NT2/D1 (cell line): ENCODE measurements around the gene PARN.

Experiments
- DNase-seq: peaks from one replicate; pipeline ENCODE4 v3.0.0-alpha.2; 2011; ENCODE audit warnings: low read depth, low spot score
- H3K27me3 ChIP-seq: 2 replicates; pipeline ENCODE4 v1.6.0; 2011; ENCODE audit warnings: mild to moderate bottlenecking; ENCODE audit not compliant: insufficient read length, insufficient read depth
- H3K36me3 ChIP-seq: 2 replicates; pipeline ENCODE4 v1.6.1; 2011; ENCODE audit warnings: mild to moderate bottlenecking, low read length, mixed read lengths; ENCODE audit not compliant: insufficient read depth, insufficient read length
- H3K4me1 ChIP-seq: 2 replicates; pipeline ENCODE4 v1.5.1; 2011; ENCODE audit not compliant: insufficient read depth, insufficient read length
- H3K4me3 ChIP-seq: 2 replicates; pipeline ENCODE4 v1.5.1; 2011; ENCODE audit warnings: low read depth; ENCODE audit not compliant: insufficient read length
- H3K9ac ChIP-seq: 2 replicates; pipeline ENCODE4 v1.6.0; 2011; ENCODE audit warnings: low read depth; ENCODE audit not compliant: insufficient read length
- H3K9me3 ChIP-seq: 2 replicates; pipeline ENCODE4 v1.5.1; 2011; ENCODE audit warnings: mild to moderate bottlenecking, low read length; ENCODE audit not compliant: insufficient read depth
- SUZ12 ChIP-seq: IDR thresholded peaks from 2 replicates; pipeline ENCODE4 v1.6.1; 2011; ENCODE audit not compliant: insufficient read length, insufficient read depth; ENCODE audit errors: extremely low read depth
- YY1 ChIP-seq: IDR thresholded peaks from 2 replicates; pipeline ENCODE4 v1.6.1; 2011; ENCODE audit not compliant: insufficient read length, insufficient read depth
- ZNF274 ChIP-seq: IDR thresholded peaks from 2 replicates; pipeline ENCODE4 v1.6.1; 2011; ENCODE audit warnings: mild to moderate bottlenecking, low read depth, low read length

Gene PARN

DNA sequence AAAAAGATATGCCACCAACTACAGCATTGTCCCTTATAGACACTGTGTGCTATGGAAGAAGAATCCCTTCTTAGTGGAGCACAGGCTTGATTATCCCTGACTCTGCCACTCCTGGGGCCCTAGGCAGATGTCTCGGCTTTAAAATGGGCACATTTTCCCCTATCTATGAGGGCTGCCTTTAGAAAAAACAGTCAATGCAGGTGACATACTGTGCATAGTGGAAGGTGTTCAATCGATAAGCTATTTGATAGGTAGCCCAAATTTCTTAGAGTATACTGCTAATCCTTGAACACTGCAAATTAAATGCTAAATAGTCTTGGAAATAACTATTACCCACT is 64.4 kb downstream of the PARN start:
- Histone ChIP-seq H3K4me1 (peaks cover 6% of the 10 kb centered on the region), H3K27me3 (no peaks in the 10 kb centered on the region), H3K4me3 (no peak overlapping the region), H3K9me3 (no peaks in the 10 kb centered on the region), H3K9ac (no peak overlapping the region), H3K36me3 (no peaks in the 10 kb centered on the region)
- no peak for TF ChIP-seq YY1
- no peak for TF ChIP-seq SUZ12
- TF ChIP-seq ZNF274, result no peak
- DNase-seq, result no peak

- Histone ChIP-seq H3K4me3 (no peak overlapping the region), H3K36me3 (no peaks in the 10 kb centered on the region), H3K4me1 (peaks cover 6% of the 10 kb centered on the region), H3K9me3 (no peaks in the 10 kb centered on the region), H3K9ac (no peak overlapping the region), H3K27me3 (no peaks in the 10 kb centered on the region)
- TF ChIP-seq YY1 (no peak), SUZ12 (no peak), ZNF274 (no peak)
- DNase-seq, result no peak
These were observed 65.0 kb downstream of the PARN start for GRCh38 chr16:14564861-14565687.

DNA sequence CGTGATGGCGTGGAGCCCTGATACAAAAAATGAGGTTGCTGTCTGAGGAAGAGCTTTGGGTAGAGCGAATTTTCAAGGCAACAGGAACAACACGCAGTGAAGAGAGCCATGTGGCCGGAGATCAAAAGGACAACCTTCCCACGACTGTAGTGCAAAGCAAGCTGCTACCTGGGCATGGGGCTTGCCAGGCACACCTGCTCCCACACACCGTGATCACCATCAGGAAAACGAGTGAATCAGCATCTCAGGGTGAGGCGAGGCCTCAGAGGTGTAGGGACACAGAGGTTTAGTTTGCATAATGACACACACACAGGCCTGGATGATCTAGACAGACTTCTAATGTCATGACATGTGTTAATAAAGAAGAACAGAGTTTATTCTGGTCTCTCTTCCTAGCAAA is 65.7 kb downstream of the PARN start:
- H3K36me3 ChIP-seq, result no peaks in the 10 kb centered on the region
- no peak overlapping the region for H3K9ac ChIP-seq
- TF ChIP-seq ZNF274 (no peak), YY1 (no peak), SUZ12 (no peak)
- peaks cover 6% of the 10 kb centered on the region for H3K4me1 ChIP-seq
- H3K9me3 ChIP-seq, result no peaks in the 10 kb centered on the region
- no peaks in the 10 kb centered on the region for H3K27me3 ChIP-seq
- no peak for DNase-seq
- no peak overlapping the region for H3K4me3 ChIP-seq

DNA sequence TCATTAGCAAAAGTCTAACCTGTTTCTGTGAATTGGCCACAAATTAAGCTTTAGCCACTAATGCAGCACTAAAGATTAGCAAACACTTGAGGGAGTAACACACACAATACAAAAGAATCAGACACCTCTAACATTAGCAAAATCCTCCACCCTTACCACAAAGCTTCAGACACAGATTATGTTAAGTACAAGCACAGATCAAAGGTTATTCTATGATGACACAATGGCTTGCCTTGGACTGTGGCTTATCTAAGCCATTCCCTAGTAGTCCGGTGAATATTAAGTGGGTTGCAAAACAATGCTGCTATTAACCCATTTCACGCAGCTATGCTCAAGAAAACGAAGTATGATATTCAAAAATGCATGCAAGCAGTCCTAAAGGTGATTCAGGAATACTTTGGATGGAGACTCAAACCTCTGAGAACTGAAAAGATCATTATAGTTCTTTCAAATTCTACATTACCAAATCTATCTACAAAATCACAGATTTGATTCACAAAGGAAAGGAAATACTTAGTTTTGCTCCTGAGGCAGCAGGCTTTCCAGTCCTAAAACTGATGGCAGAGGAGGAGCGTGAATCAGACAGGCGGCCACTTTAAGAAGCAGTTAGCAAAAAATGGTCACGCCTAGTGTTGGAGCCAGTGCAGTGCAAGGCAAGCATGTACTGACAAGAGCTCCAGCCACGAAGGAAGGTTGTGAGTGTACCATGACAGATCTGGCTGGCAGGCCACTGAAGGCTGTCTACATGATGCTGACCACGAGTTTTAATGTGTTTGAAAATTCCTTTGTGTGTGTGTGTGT is 67.2 kb downstream of the PARN start:
- no peak for DNase-seq
- H3K4me1 ChIP-seq, result peaks cover 6% of the 10 kb centered on the region
- H3K36me3 ChIP-seq, result no peaks in the 10 kb centered on the region
- H3K9ac ChIP-seq, result no peak overlapping the region
- H3K4me3 ChIP-seq, result no peak overlapping the region
- no peaks in the 10 kb centered on the region for H3K9me3 ChIP-seq
- TF ChIP-seq ZNF274, result no peak; the same call in 1 of the 2 replicates
- TF ChIP-seq SUZ12, result no peak
- TF ChIP-seq YY1, result no peak
- no peaks in the 10 kb centered on the region for H3K27me3 ChIP-seq

DNA sequence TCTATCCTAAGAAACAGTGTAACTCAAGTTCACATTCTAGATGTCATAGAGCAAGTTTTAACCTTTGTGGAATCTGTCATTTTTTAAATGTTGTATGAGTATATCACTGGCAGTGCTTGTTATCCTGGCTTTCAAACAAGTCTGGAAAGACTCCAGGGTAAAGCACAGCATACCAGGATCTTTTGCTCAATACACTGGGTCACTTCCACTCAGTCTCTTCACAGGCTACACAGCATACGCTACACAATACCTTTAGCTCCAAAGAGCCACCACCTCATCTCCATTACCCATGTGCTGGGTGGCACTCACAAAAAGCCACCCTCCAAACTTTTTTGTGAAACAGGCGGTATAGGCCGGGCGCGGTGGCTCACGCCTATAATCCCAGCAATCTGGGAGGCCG is 69.5 kb downstream of the PARN start:
- peaks cover 4% of the 10 kb centered on the region for H3K36me3 ChIP-seq
- H3K9ac ChIP-seq, result no peak overlapping the region
- H3K27me3 ChIP-seq, result no peaks in the 10 kb centered on the region
- H3K4me1 ChIP-seq, result peaks cover 5% of the 10 kb centered on the region
- DNase-seq, result no peak
- no peak overlapping the region for H3K4me3 ChIP-seq
- H3K9me3 ChIP-seq, result no peaks in the 10 kb centered on the region
- TF ChIP-seq SUZ12 (no peak), ZNF274 (no peak)

DNA sequence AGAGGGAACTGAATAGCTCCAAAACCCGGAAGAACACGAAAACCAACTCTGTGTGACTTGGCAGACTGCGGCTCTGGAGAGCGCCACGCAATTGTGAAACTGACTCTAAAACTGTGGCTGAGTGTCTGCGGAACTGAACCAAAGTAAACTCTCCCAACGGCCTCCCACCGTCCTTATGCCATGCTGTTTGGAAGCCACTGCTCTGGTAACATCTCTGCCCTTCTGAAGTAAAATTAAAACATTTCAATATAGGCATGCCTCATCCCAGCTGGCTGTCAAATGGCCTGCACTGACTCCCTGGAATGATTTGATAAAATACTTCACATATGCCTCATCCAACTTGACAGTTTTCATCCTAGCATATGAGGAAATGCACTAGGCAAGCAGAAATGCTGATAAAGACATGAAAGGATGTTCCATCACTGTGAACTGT is 70.2 kb downstream of the PARN start:
- no peaks in the 10 kb centered on the region for H3K27me3 ChIP-seq
- H3K4me3 ChIP-seq, result no peak overlapping the region
- no peak for DNase-seq
- H3K9ac ChIP-seq, result no peak overlapping the region
- TF ChIP-seq SUZ12 (no peak), ZNF274 (no peak), YY1 (no peak)
- peaks cover 4% of the 10 kb centered on the region for H3K36me3 ChIP-seq
- H3K9me3 ChIP-seq, result no peaks in the 10 kb centered on the region
- peaks cover 4% of the 10 kb centered on the region for H3K4me1 ChIP-seq

DNA sequence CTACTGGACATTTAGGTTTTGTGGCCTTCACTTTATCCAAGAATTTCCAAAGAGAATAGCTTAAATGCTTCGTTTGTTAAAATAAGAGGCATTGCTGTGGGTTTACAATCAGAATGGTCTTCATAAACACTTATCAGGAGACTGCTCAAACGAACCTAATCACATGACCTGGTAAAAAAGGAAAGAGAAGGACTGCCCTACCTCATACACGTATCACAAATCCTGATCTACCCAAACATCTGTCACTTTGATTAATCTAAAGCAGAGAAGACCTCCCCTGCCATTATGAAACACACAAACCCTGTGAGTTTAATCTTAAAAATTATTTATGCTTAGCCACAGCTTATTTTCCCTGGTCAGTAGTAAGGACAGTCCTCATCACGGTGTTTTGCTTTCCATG is 76.6 kb downstream of the PARN start:
- Histone ChIP-seq H3K4me3 (no peak overlapping the region), H3K4me1 (no peaks in the 10 kb centered on the region), H3K36me3 (peaks cover 18% of the 10 kb centered on the region), H3K9ac (no peak overlapping the region), H3K9me3 (no peaks in the 10 kb centered on the region), H3K27me3 (no peaks in the 10 kb centered on the region)
- TF ChIP-seq ZNF274, result no peak
- no peak for TF ChIP-seq YY1
- TF ChIP-seq SUZ12, result no peak
- DNase-seq, result no peak
